Measurements from ENCODE around the gene RPS15A.
A peak's percentile ranks its signal among the peaks of the same experiment; 100 is the strongest.

The RPS15A gene

DNA sequence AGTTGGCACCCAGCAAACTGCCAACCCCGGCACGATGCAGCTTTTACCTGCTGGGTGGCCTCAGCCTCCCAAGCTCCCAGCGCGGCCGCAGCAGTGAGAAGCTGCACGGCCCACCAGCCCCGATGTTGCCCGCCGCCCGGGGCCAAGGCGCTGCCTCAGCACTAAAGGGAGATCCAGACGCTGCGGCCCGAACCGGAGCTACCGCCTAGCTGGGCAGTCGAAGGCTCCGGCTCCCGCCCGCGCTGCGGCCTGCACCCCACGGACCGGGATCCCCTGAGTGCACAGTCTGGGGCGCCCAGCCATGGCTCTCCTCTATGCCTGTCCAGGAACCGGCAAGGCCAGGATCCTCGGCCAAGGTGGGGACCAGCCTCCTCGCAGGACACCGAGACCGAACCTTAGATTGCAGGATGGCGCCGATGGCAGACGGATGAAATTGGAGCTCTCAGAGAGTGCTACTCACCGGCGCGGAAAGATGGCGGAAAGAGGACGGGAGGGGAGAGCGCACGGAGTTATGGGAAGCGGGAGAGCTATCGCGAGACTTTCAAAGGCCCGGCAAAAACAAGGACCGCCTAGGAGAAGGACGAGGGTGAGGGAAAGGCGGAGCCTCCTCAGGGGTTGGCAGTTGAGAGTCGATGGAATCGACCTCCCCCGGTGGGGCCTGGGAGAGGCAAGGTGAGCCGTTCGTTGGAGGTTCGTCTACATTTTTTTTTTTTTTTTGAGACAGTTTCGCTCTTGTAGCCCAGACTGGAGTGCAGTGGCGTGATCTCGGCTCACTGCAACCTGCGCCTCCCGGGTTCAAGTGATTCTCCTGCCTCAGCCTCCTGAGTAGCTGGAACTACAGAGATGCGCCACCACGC is at the start of gene RPS15A:
Gene RPS15A (minus strand): TSS at position 485 of the 857 bp plus-strand sequence. CDS start 1,221 bp downstream, outside the sequence.
- peak; percentile 92 for DNase-seq (ENCODE audit: low read depth)
- H3K4me3 ChIP-seq (ENCODE audit: low read depth, low read length), result peak within 1 kb of the TSS; percentile 92

DNA sequence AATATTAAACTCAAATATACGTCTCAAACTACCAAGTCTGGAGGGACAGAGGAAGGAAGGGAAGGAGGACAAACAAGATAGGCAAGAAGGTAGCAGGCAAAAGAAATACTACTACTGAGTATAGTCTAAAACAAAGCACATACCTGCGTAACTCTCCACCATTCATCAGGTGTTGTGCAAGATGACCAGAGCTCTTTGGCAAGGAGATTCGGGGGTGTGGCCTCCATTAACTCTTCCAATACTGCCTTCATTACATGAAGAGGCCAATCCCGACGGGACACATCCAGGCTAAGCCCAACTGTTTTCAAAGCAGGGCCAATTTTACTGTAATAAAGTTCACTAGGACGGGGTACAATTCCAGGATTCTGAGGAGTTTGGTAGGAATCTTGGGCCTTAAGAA is 49.4 kb upstream of the RPS15A start:
- no peak for DNase-seq (ENCODE audit: low read depth)
- H3K4me3 ChIP-seq (ENCODE audit: low read depth, low read length), result no peak overlapping the region

DNA sequence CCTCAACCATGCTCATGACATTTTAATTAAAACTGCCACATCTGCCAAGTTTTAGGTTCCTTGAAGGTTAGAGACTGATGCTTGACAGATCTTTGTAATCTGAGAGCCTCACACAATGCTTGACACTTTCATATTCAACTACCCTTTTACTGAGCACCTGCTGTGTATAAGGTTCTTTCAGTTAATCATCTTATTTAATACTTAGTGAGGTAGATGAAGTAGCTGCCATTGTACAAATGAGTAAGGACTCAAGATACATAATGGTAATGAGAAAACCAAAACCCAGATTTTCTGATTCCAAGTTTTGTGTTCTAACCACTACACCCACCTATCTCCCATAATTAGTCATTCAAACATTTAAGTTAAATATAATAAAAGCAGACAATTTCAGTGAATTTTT is 46.6 kb upstream of the RPS15A start:
- no peak for DNase-seq (ENCODE audit: low read depth)
- H3K4me3 ChIP-seq (ENCODE audit: low read depth, low read length), result no peak overlapping the region

DNA sequence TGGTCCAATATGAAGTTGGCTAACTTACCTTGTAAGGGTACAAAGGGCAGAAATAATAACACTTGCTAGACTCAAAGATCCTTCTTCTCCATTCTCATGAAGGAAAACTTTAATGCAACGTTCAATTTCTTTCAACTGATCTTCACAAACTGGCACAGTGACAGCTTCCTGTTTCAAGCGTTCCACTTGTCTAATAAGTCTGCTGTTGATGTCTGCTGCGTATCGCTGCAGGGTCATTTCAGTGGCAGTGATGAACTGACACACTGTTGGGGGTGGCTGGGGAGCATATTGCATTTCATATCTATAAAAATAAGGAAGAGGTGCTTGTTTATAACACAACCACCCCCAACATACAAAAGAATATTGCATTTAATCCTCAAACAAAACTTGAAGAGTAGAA is 44.7 kb upstream of the RPS15A start:
- no peak for DNase-seq (ENCODE audit: low read depth)
- no peak overlapping the region for H3K4me3 ChIP-seq (ENCODE audit: low read depth, low read length)

DNA sequence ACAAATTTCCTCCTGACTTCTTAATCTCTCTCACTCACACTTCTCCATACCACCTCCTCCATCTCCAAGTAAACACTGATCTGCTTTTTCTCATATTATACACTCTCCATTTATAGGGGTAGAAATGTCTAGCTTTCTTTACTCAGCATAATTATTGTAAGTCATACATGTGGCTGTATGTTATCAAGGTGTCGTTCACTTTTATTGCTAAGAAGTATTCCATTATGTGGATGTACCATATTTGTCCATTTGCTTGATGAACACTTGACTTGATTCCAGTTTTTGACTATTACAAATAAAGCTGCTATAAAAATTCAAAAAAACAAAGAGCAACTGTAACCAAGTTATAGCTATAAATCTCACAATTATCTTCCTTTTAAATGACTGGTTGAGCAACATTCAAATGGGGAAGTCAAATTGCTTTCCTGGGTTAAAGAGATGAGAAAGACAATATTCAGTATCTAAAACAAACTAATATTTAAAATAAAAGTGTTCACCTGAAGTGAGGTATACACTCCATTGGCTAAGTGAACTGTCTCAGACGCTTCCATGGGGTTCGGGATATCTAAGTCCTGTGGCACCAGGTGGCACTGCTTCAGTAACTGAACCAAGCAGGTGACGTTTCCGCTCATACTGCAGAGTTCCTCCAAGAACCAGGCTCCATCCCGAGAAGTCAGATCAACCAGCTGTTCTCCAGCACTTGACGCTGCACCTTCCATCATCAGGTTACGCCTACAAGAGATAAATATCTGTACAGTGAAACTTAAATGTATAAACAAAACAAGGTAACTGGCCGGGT is 43.8 kb upstream of the RPS15A start:
- no peak overlapping the region for H3K4me3 ChIP-seq (ENCODE audit: low read depth, low read length)
- DNase-seq (ENCODE audit: low read depth), result no peak

DNA sequence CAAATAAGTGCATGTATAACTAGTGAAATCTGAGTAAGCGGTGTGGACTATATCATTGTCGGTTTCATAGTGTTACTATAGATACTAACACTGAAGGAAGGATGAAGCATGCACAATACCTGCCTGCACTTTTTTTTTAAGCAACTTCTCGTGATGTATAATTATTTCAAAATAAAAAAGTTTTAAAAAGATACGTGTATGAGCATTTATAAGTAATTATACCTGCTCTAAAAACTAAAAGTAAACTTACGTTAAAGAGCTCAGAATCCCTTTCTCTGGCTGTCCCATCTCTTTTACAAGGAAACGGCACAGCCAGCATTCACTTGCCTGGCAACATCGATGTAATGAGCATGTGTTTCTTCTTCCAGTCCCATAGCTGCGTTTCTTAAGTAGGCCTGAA is 42.5 kb upstream of the RPS15A start:
- no peak for DNase-seq (ENCODE audit: low read depth)
- no peak overlapping the region for H3K4me3 ChIP-seq (ENCODE audit: low read depth, low read length)

DNA sequence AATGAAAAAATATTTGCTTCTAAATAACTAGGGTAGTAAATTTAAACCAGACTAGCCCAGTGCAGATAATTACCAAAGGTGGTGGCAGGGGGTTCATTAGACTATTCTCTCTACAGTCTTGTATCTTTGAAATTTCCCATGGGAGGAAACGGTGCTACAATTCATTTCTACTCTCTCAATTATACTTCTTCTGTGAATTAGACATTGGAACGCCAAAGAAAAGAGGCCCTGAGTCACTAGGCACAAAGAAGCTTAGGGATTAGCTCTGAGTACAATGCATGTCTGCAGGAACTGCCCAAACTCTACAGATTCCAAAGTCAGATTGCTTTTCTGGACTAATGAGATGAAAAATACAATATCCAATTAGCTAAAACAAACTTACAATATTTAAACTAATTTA is 41.9 kb upstream of the RPS15A start:
- DNase-seq (ENCODE audit: low read depth), result no peak
- H3K4me3 ChIP-seq (ENCODE audit: low read depth, low read length), result no peak overlapping the region

DNA sequence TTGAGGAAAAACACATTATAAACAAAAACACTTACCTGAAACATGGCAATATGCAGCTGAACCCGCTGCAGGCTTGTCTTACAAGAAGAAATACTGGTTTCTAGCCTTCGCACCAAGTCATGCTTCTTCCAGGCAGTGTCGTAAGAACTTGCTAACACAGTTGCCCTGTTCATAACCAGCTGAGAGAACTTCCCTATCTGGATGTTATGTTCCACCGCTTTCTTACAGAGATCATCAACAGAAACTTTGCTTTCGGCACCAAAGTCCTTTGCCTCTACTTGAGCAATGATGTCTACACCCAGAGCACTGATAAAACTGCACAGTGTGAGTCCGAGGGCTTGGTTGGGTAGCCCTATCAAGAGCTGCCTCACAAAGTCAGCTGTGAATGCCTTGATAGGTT is 39.1 kb upstream of the RPS15A start:
- DNase-seq (ENCODE audit: low read depth), result no peak
- H3K4me3 ChIP-seq (ENCODE audit: low read depth, low read length), result no peak overlapping the region

DNA sequence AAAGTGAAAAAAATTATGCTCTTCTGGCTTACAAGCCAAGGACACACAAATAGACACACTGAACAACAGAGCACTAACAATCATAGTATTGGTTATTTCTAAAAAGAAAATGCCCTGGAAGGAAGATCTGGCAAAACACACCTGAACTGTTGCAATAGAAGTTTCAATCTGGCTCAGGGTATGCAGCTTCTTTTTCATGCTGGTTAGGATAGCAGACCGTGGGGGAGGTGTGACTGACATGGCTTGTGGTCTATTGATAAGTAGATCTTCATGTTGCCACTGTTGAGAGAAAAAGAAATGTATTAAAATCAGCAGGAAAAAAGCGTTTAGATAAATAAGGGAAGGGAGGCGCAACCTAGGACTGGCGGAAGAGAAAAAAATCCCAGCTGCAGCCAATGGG is 37.8 kb upstream of the RPS15A start:
- H3K4me3 ChIP-seq (ENCODE audit: low read depth, low read length), result no peak overlapping the region
- no peak for DNase-seq (ENCODE audit: low read depth)

DNA sequence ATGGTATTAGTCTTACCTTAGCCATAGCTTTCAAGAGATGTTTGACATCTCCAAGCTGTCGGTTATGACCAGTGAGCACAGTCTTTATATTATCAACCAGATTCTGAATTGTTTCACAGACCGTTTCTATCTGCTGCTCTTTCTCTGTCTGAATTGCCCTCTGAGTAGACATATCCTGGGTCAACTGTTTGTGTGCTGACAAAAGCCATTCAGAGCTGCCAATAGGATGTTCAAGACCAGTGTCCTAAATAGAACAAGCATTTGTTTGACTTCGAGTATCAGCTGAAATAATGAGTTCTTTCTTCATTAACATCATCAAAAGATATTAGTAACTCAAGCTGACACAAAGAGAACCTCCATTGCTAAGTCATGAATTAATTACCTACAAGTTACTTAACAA is 26.2 kb upstream of the RPS15A start:
- H3K4me3 ChIP-seq (ENCODE audit: low read depth, low read length), result no peak overlapping the region
- no peak for DNase-seq (ENCODE audit: low read depth)

DNA sequence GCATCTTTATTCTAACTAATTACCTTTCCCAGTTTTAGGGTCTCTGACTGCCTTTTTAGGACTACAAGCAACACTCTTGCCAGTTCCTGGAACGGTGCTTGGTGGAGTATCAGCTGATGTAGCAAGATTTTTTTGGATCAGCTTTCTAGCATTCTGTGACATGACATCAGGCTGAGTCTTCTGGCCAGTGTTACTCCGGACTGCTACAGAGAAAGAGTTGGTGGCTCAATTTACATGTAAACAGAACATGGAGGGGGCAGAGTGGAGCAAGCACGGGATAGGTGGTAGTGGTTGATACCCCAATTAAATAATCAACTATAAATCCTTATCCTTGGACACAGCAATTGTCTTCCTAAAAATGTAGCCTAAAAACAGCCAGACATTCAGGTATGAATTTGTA is 21.8 kb upstream of the RPS15A start:
- no peak for DNase-seq (ENCODE audit: low read depth)

DNA sequence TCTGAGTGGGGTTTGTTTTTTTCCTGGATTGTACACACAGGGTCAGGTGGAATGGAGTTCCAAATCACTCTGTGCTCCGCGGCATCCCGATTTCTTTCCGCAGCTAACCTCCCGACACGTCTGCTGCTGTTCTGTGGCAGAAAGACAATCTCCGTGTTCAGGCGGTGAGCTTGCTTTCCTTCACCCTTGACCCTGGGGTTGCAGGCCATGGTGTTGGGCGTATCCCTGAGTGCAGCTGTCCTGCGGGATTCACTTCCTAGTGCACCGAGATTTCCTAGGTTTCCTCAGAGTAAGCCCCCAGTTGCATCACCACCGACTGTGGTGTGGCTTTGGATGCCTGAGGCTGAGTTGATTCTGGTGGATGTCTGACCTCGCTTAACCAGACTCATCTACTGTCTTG is 19.0 kb upstream of the RPS15A start:
- DNase-seq (ENCODE audit: low read depth), result no peak
- H3K4me3 ChIP-seq (ENCODE audit: low read depth, low read length), result no peak overlapping the region

More for the DNA sequence above, 21.8 kb upstream of the RPS15A start:
- no peak overlapping the region for H3K4me3 ChIP-seq (ENCODE audit: low read depth, low read length)

DNA sequence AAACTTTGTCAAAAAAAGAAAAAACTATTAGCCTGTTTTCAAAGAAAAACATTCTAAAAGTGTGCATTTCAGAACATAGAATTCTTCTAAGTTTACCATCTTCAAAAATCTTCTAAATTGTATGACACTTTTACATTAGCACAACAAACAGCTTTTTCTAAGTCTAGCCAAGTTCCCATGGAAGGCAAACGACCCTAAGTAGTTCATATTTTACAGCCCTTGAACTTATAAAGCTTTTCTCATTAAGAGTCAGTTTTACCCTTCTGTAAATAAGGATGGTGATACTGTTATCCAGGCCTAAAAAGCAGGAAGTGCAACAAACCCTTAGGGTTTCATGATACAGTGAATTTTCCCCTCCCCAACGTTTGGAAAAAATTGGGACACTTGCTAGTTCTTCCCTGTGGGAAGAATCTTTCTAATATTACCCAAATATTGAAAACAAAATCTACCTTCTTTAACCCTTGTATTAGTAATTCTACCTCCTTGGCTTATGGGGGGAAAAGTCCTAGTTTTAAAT is 15.2 kb upstream of the RPS15A start:
- no peak for DNase-seq (ENCODE audit: low read depth)
- H3K4me3 ChIP-seq (ENCODE audit: low read depth, low read length), result no peak overlapping the region

DNA sequence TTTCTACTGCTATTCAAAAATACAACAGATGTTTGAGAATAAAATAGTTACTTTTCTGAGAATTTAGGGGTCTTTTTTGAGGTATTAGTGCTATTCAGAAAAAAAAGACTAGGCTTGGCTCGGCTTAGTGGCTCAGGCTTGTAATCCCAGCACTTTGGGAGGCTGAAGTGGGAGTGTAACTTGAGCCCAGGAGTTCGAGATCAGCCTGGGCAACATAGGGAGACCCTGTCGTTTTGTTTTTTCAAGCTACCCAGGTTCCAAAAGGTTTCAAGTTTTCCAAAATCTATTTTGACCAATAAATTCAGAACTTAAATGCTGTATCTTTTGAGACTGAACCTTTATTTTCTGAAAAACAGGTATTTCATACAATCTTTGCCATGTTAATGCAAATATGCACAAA is 14.4 kb upstream of the RPS15A start:
- no peak overlapping the region for H3K4me3 ChIP-seq (ENCODE audit: low read depth, low read length)
- DNase-seq (ENCODE audit: low read depth), result no peak

DNA sequence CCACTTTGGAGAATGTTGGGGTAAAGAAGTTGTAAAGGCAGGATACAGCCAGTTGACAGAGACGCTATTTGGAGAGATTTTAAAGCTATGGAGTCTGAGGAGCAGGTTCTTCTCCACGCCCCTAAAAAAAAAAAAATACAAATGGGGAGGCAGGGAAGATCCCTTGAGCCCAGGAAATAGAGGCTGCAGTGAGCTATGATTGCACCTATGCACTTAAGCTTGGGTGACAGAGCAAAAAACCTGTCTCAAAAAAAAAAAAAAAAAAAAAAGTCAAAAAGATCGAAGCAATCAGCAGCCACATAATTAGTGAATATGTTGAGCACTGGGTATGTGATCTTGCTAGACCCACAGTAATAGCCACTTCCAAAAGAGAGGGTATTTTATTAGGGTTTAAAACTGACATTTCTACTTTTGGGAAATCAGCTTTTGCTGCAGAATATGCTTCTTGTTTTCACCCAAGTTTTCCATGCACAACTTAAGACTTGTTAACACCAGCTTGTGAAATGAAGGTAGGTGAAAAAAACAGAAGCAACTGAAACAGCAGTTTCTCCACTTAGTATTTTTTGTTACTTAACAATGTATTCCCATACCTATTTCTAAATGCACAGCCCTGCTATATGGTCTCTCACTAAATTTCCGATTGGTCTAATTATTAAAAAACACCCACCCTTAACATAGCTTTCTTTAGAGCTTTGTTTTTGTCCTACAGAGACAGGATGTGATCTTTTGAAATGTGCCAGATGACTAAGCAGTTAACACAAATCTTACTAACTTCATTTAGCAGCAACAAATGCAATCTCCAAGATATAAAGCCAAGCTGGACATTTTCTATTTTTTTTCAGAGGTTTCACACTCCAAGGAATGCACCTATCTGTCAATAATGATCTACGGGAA is 13.7 kb upstream of the RPS15A start:
- no peak overlapping the region for H3K4me3 ChIP-seq (ENCODE audit: low read depth, low read length)
- DNase-seq (ENCODE audit: low read depth), result no peak

DNA sequence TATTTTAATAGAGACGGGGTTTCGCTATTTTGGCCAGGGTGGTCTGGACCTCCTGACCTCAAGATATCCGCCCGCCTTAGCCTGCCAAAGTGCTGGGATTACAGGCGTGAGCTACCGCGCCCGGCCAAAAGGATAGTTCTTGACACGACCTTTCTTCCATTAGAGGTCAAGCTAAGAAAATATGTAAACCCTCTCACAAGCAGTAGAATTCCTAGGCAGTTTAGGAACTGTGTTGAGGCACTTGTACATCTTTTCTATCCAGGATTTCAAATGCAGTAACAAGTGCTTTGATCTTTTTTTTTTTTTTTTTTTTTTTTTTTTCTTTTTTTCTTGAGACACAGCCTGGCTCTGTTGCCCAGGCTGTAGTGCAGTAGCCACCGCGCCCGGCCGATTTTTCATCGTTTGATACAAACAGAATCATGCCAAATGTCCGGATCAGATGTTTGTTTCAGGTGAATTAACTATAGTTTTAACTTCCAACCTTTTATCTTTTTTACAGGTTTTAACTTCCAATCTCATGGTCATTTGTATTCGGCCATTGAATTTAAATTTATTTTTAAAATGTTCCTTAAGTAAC is 12.7 kb upstream of the RPS15A start:
- no peak overlapping the region for H3K4me3 ChIP-seq (ENCODE audit: low read depth, low read length)
- no peak for DNase-seq (ENCODE audit: low read depth)

DNA sequence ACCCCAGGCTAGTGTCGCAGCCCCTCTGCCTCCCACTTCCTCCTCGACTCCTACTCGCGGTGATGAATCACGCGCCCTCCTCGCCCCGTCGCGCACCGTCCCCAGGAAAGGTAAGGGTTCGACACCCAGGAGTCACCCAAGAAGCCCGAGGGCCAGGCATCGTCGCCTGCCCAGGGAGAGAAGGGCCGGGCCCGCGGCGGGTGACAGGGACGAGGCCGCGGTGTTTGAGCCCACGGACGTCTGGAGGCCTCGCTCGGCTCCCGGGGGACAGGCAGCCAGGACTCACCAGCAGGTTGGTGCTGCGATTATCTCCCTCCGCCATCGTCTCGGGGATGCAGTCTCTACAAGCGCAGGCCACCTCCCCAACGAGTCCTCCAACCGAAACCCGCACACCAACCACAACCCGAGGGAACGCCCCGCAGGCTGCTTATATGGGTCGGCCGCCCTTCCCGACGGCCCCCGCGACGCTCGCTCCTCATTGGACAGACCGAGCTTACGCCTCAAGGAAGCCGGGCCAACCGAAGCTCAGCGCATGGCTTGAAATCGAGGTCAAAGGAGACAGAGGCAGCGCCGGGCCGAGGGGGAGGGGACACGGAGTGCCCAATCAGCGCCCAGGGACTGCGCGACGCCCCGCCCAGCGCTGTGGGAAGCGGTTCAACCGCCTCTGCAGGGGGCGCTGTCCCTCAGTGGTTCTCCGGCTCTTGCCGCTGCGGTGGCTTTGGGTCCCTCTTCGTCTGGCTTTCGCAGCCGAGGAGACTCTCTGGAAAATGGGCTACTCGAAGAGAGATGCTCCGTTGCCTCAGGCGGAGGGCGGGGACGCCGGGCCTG is 11.2 kb upstream of the RPS15A start, which contains the start of gene ARL6IP1:
Gene ARL6IP1 (minus strand): TSS at position 405 of the 828 bp plus-strand sequence. CDS start 83 bp downstream, at position 322.
- peak; percentile 98 for DNase-seq (ENCODE audit: low read depth)
- H3K4me3 ChIP-seq (ENCODE audit: low read depth, low read length), result peak within 1 kb of the TSS; percentile 96

DNA sequence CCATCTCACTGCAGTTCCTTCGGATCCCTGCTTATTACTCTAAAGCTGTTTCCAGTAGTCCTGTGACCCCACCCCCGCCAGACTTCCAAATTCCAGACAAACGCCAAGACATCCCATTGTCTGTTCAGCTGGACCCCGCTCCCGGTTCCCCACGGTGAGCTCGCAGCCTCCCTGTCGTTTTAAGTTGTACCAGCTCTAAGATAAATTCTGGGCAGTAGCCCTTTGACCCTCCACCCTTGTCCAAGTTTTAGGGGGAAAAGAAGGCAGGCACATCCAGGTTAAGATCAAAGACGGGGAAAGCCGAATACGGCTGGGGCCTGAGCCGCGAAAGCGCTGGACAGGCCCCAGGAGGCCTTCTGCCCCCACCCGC is 10.6 kb upstream of the RPS15A start:
- H3K4me3 ChIP-seq (ENCODE audit: low read depth, low read length), result peak overlapping the region; percentile 96
- no peak for DNase-seq (ENCODE audit: low read depth)
